ENCODE data around the gene UPK3B. TPM values are rescaled to one million over a fixed set of nuclear protein-coding genes. Genes with fewer than 3 reads are reported as not detected.
"Not testable (repeated sequence)": the region's sequence is repeated elsewhere in the genome, so short reads cannot be mapped to it uniquely, and the experiment has no call there.

Gene UPK3B
- polyA plus RNA-seq, 3 donors = 0.33 TPM; not detected in 2

DNA sequence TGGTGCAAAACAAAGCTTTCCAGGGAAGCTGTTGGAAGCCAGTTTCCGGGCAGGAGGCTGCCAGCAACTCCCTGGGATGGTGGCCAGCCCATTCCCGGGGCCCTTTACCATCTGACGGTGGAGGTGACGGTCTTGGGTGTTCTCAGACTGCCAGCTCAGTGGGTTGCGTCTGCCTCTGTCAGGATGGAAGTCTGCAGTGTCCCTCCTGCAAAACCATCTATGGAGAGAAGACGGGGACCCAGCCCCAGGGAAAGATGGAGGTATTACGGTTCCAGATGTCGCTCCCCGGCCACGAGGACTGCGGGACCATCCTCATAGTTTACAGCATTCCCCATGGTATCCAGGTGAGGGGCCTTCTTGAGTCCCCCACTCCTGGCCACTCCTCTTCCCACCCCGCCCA, 7.1 kb upstream of the UPK3B start:
- H3K4me1 Mint-ChIP-seq; H3K4me3 Mint-ChIP-seq; H3K9me3 ChIP-seq (replicated peaks in 1 of 2; ENCODE audit: control insufficient read depth in 1 of 2, insufficient read depth in 1 of 2, low read length in 2 of 2); H3K27me3 ChIP-seq (ENCODE audit: control insufficient read depth in 2 of 2, insufficient read depth in 2 of 2, low read length in 2 of 2); H4K20me1 ChIP-seq (ENCODE audit: insufficient read depth, low read length); H3K4me3 ChIP-seq (replicated peaks in 1 of 3; ENCODE audit: low read depth in 2 of 3, low read length in 3 of 3); H3K27me3 Mint-ChIP-seq (ENCODE audit: low read depth in 3 of 3); H3K27ac ChIP-seq (ENCODE audit: low read depth in 1 of 2, low read length in 2 of 2); H3K27ac Mint-ChIP-seq; H3K9me3 Mint-ChIP-seq; H3K4me1 ChIP-seq (ENCODE audit: control insufficient read depth in 1 of 2, insufficient read depth in 2 of 2, low read length in 2 of 2); H3K9ac ChIP-seq (ENCODE audit: insufficient read depth, low read length, poor library complexity, severe bottlenecking); H3K79me2 ChIP-seq (ENCODE audit: insufficient read depth, low read length); H3K4me2 ChIP-seq (replicated peaks; ENCODE audit: extremely low read depth, low read length, poor library complexity, severe bottlenecking); DNase-seq; H2AFZ ChIP-seq (ENCODE audit: insufficient read depth, low read depth, low read length, poor library complexity, severe bottlenecking): not testable (repeated sequence)
- intact Hi-C loops (cut with micrococcal nuclease) = loop anchor here in 1 of 2 donors (10.0 kb wide), 1 partner anchor 328 kb away; no protein-coding TSS in a partner anchor
- peaks cover 24 to 33% of the 10 kb centered on the region in 2 donors for H3K36me3 ChIP-seq (replicated peaks in 1 of 2; ENCODE audit: control insufficient read depth in 1 of 2, insufficient read depth in 2 of 2, low read length in 2 of 2)
- 98% methylated on average over 9 of the region's 12 CpGs for WGBS (ENCODE audit: insufficient coverage)
- H3K36me3 Mint-ChIP-seq = peaks cover 31 to 50% of the 10 kb centered on the region in 2 donors

DNA sequence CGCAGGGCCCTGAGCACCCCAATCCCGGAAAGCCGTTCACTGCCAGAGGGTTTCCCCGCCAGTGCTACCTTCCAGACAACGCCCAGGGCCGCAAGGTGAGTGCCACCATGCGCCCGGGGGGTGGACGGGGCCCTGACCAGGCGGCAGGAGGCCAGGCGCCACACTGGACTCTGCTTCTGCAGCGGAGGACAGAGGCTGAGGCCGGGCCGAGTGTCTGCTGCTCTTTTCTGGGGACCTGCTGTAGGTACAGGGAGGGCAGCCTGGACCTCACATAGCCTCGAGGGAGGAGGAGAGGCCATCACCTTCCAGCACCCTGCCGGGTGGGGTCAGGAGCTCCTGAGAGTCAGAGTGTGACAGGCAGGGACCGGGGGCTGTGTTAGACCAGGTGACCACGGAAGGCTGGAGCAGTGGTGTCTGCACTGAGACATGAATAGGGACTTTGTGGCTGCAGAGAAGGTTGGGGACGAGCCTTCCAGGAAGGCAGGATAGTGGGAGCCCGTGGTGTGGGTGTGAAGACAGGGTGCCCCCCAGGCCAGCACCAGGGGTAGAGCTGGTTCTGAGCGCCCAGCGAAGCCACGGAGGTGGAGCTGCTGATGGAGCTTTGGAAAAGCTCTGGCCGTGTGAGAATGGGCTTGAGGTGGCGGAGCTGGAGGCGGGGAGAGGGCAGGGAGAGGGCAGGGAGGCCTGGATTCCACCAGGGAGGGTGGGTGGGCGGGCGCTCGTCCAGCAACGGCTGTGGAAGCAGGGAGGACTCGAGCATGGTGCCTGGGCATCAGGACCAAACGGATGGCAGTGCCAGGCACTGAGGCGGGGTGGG, 5.8 kb upstream of the UPK3B start:
- H4K20me1 ChIP-seq (ENCODE audit: insufficient read depth, low read length); H3K27me3 ChIP-seq (ENCODE audit: control insufficient read depth in 2 of 2, insufficient read depth in 2 of 2, low read length in 2 of 2); H3K4me1 Mint-ChIP-seq; H3K9ac ChIP-seq (ENCODE audit: insufficient read depth, low read length, poor library complexity, severe bottlenecking); DNase-seq; H2AFZ ChIP-seq (ENCODE audit: insufficient read depth, low read depth, low read length, poor library complexity, severe bottlenecking); H3K9me3 ChIP-seq (replicated peaks in 1 of 2; ENCODE audit: control insufficient read depth in 1 of 2, insufficient read depth in 1 of 2, low read length in 2 of 2); H3K27ac ChIP-seq (ENCODE audit: low read depth in 1 of 2, low read length in 2 of 2); H3K79me2 ChIP-seq (ENCODE audit: insufficient read depth, low read length); H3K4me2 ChIP-seq (replicated peaks; ENCODE audit: extremely low read depth, low read length, poor library complexity, severe bottlenecking); H3K4me3 Mint-ChIP-seq; H3K4me1 ChIP-seq (ENCODE audit: control insufficient read depth in 1 of 2, insufficient read depth in 2 of 2, low read length in 2 of 2); H3K4me3 ChIP-seq (replicated peaks in 1 of 3; ENCODE audit: low read depth in 2 of 3, low read length in 3 of 3); H3K27me3 Mint-ChIP-seq (ENCODE audit: low read depth in 3 of 3); H3K9me3 Mint-ChIP-seq: not testable (repeated sequence)
- H3K27ac Mint-ChIP-seq = peak overlapping the region in 5 of 7 donors; percentile 36 to 80 (median 51)
- H3K36me3 ChIP-seq (replicated peaks in 1 of 2; ENCODE audit: control insufficient read depth in 1 of 2, insufficient read depth in 2 of 2, low read length in 2 of 2) = peaks cover 24 to 33% of the 10 kb centered on the region in 2 donors
- 92% methylated on average over 12 of the region's 33 CpGs for WGBS (ENCODE audit: insufficient coverage)
- peaks cover 31 to 50% of the 10 kb centered on the region in 2 donors for H3K36me3 Mint-ChIP-seq
- intact Hi-C loops (cut with micrococcal nuclease) = loop anchor here in 1 of 2 donors (10.0 kb wide), 1 partner anchor 330 kb away; no protein-coding TSS in a partner anchor
